GM12872 (cell line): ENCODE results near the gene NT5C1A.

Source experiments
- CTCF ChIP-seq: IDR thresholded peaks from 3 replicates; pipeline ENCODE4 v1.5.1; 2011; ENCODE audit warnings: low read depth, mild to moderate bottlenecking, low read length, moderate library complexity; ENCODE audit not compliant: insufficient read depth

Gene NT5C1A

GRCh38 chr1:39711104-39711965 is 39.4 kb upstream of the NT5C1A start:
- no peak for TF ChIP-seq CTCF

- no peak for TF ChIP-seq CTCF
These were observed 35.6 kb upstream of the NT5C1A start for GRCh38 chr1:39707506-39707905.

GRCh38 chr1:39704757-39705156 is 32.9 kb upstream of the NT5C1A start:
- no peak for TF ChIP-seq CTCF

- TF ChIP-seq CTCF = no peak
These were observed 29.1 kb upstream of the NT5C1A start for GRCh38 chr1:39701049-39701439.

- TF ChIP-seq CTCF = no peak
These were observed 28.4 kb upstream of the NT5C1A start for GRCh38 chr1:39700348-39700747.

DNA sequence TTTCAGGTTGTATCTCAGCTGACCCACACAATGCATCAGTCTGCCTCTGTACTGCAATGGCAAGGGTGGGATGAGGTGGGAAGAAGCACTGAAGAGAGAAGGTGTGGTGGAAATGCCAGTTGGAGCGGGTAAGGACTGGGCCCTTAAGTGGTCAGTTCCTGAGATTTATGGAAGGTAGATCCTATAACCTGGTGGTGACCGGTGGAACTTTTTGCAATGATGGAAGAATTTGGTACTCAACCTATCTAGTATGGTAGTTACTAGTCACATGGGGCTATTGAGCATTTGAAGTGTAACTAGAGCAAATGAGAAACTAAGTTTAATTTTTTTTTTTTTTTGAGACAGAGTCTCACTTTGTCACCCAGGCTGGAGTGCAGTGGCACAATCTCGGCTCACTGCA is 27.5 kb upstream of the NT5C1A start:
- 0 out of 3 replicates have a peak, but pooled peaks have one; percentile 16 for TF ChIP-seq CTCF

DNA sequence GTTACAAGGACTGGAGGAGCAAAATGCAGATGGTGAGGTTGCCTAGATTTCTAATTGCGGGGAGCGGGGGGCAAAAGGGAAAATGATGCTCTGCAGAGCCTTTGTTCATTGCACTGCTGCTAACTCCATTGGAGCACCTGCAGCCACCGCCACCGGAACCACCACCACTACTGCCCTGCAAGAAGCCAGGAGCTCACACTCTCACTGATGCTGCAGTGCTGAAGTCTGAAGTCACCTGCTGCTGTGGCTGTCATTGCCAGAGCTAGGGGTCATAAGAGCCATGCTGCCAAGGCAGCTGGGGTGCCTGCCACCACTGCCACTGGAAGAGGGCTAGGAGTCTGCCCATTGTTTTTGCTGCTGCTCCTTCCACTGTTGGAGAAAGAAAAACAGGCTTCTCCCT is 26.7 kb upstream of the NT5C1A start:
- no peak for TF ChIP-seq CTCF

GRCh38 chr1:39696448-39696847 is 24.5 kb upstream of the NT5C1A start:
- TF ChIP-seq CTCF = no peak
